SU-DHL-6 (cell line): Measurements from ENCODE around the gene HAGHL.

ENCODE experiments used
- H2AFZ ChIP-seq: fragments of 200-600 bp; sonication (generic); 2 replicates; pipeline ENCODE4 v1.6.1; 2014; ENCODE audit warnings: low read depth, mild to moderate bottlenecking, moderate library complexity, mixed read lengths, antibody characterized with exemption, low read length; ENCODE audit not compliant: severe bottlenecking
- H3F3A ChIP-seq: fragments of 200-600 bp; shearing (Covaris generic); 2 replicates; pipeline ENCODE4 v1.6.0; 2016; ENCODE audit warnings: antibody characterized with exemption, mild to moderate bottlenecking; ENCODE audit not compliant: insufficient read depth
- H3K27ac ChIP-seq: fragments of 200-600 bp; sonication (generic); 2 replicates; pipeline ENCODE4 v1.5.1; 2016; ENCODE audit warnings: low read depth, mild to moderate bottlenecking, low read length, moderate library complexity, mixed read lengths
- H3K27me3 ChIP-seq: fragments of 200-600 bp; sonication (generic), shearing (Covaris generic); 2 replicates; pipeline ENCODE4 v1.6.0; 2014; ENCODE audit warnings: mild to moderate bottlenecking, low read length
- H3K36me3 ChIP-seq: fragments of 200-600 bp; sonication (generic); 2 replicates; pipeline ENCODE4 v1.6.1; 2014; ENCODE audit warnings: mild to moderate bottlenecking, low read length, mixed read lengths
- H3K4me2 ChIP-seq: fragments of 300-600, 200-600 bp; shearing (Covaris generic), sonication (generic); 2 replicates; pipeline ENCODE4 v1.6.0; 2014; ENCODE audit warnings: low read length, low read depth, mild to moderate bottlenecking; ENCODE audit not compliant: poor library complexity, severe bottlenecking
- H3K4me3 ChIP-seq: fragments of 200-600 bp; sonication (generic); 2 replicates; pipeline ENCODE4 v1.5.1; 2014; ENCODE audit warnings: antibody characterized with exemption, low read length, mild to moderate bottlenecking, mixed read lengths; ENCODE audit not compliant: insufficient read depth, poor library complexity, severe bottlenecking
- H3K79me2 ChIP-seq: fragments of 200-600 bp; sonication (generic); 2 replicates; pipeline ENCODE4 v1.6.1; 2014; ENCODE audit warnings: mild to moderate bottlenecking, low read length, moderate library complexity; ENCODE audit not compliant: insufficient read depth
- H3K9ac ChIP-seq: fragments of 200-600 bp; sonication (generic); 2 replicates; pipeline ENCODE4 v1.7.0; 2014; ENCODE audit warnings: mild to moderate bottlenecking, low read length
- H3K9me2 ChIP-seq: fragments of 200-600 bp; sonication (generic); replicated peaks from 2 replicates; pipeline ENCODE4 v1.6.1; 2014; ENCODE audit warnings: low read length; ENCODE audit not compliant: insufficient read depth
- H3K9me3 ChIP-seq: fragments of 200-600 bp; sonication (generic); 2 replicates; pipeline ENCODE4 v1.6.1; 2014; ENCODE audit warnings: low read length, mixed read lengths; ENCODE audit not compliant: insufficient read depth
- H4K20me1 ChIP-seq: fragments of 200-600 bp; sonication (generic); 2 replicates; pipeline ENCODE4 v1.6.1; 2014; ENCODE audit warnings: low read depth, mild to moderate bottlenecking, antibody characterized with exemption, low read length, moderate library complexity, mixed read lengths
- EZH2phosphoT487 ChIP-seq: fragments of 200-600 bp; sonication (generic), shearing (Covaris generic); conservative IDR thresholded peaks from 2 replicates; pipeline ENCODE4 v1.6.1; 2018; ENCODE audit warnings: mild to moderate bottlenecking, antibody characterized with exemption, low read length, moderate library complexity, mixed read lengths
- TF ChIP-seq, protein P1 (sequence below): fragments of 200-600 bp; sonication (generic); IDR thresholded peaks from one replicate; pipeline ENCODE4 v1.5.1; 2017; ENCODE audit warnings: antibody characterized with exemption, mild to moderate bottlenecking, low read length, moderate library complexity; ENCODE audit not compliant: insufficient read depth, poor library complexity, severe bottlenecking

HAGHL gene

DNA sequence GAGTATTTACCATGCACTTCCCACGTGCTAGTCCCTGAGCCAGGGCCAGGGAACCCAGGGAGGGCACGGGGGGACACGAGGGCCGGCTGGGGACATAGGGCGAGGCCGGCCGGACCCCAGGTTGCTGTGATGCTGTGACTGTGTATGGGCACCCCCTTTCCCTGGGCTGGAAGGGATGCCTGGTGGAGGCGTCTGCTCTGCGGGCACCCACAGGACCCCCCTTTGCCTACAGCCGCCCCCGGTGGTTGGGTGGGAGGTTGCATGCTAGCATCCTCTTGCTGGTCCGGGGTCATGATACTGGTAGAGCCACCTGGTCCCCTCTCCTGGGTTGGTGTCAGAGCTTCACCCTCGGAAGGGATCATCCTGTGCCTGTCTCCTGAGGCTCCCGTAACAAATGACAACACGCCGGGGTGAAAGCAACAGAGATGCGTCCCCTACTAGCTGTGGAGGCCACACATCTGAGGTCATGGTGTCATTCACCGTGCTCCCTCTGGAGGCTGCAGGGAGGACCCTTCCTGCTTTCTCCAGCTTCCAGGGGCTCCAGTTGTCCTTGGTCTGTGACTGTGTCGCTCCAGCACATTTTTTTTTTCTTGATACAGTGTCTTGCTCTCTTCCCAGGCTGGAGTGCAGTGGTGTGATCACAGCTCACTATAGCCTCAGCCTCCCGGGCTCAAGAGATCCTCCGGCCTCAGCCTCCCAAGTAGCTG lies 17.0 kb downstream of the HAGHL start:
- H3K36me3 ChIP-seq, result no peaks in the 10 kb centered on the region
- 0 out of 2 replicates have a peak, but pooled peaks cover 4% of the 10 kb centered on the region for H3F3A ChIP-seq
- no peak overlapping the region for H3K4me2 ChIP-seq
- H3K9ac ChIP-seq, result no peak overlapping the region
- H3K9me2 ChIP-seq, result no peaks in the 10 kb centered on the region
- no peaks in the 10 kb centered on the region for H4K20me1 ChIP-seq
- TF ChIP-seq, protein P1, sequence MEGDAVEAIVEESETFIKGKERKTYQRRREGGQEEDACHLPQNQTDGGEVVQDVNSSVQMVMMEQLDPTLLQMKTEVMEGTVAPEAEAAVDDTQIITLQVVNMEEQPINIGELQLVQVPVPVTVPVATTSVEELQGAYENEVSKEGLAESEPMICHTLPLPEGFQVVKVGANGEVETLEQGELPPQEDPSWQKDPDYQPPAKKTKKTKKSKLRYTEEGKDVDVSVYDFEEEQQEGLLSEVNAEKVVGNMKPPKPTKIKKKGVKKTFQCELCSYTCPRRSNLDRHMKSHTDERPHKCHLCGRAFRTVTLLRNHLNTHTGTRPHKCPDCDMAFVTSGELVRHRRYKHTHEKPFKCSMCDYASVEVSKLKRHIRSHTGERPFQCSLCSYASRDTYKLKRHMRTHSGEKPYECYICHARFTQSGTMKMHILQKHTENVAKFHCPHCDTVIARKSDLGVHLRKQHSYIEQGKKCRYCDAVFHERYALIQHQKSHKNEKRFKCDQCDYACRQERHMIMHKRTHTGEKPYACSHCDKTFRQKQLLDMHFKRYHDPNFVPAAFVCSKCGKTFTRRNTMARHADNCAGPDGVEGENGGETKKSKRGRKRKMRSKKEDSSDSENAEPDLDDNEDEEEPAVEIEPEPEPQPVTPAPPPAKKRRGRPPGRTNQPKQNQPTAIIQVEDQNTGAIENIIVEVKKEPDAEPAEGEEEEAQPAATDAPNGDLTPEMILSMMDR, result no peak
- TF ChIP-seq EZH2phosphoT487, result no peak
- H2AFZ ChIP-seq, result no peak overlapping the region
- H3K9me3 ChIP-seq, result no peaks in the 10 kb centered on the region
- H3K79me2 ChIP-seq, result peaks cover 9% of the 10 kb centered on the region; the same call in 1 of the 2 replicates
- H3K27me3 ChIP-seq, result no peaks in the 10 kb centered on the region
- no peak overlapping the region for H3K4me3 ChIP-seq
- H3K27ac ChIP-seq, result no peak overlapping the region

DNA sequence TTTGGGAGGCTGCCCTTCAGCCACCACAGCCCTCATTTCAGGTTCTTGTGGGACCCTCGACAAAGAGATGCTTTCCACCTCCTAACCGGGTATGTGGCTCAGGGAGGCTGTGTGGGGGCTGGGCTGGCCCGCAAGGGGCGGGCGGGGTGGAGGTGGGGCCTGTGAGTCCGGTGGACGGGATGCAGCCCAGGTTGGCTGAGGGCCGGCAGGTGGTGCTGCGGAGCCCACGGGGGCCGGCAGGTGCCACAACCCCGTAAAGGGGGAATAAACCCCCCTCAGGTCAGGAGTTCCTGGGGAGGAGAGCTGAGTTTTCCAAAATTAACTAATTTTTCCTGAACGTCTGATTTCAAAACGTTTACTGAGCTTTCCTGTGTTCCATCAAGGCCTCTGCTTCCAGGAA lies 18.8 kb downstream of the HAGHL start:
- Histone ChIP-seq H3K27me3 (no peaks in the 10 kb centered on the region), H3K9me2 (no peaks in the 10 kb centered on the region), H3K27ac (no peak overlapping the region), H3K79me2 (no peaks in the 10 kb centered on the region), H4K20me1 (no peaks in the 10 kb centered on the region), H3F3A (no peaks in the 10 kb centered on the region), H3K9me3 (no peaks in the 10 kb centered on the region), H3K4me2 (no peak overlapping the region), H3K9ac (no peak overlapping the region), H3K4me3 (no peak overlapping the region), H3K36me3 (no peaks in the 10 kb centered on the region), H2AFZ (no peak overlapping the region)
- TF ChIP-seq, protein P1, result peak; percentile 19
- TF ChIP-seq EZH2phosphoT487, result no peak

DNA sequence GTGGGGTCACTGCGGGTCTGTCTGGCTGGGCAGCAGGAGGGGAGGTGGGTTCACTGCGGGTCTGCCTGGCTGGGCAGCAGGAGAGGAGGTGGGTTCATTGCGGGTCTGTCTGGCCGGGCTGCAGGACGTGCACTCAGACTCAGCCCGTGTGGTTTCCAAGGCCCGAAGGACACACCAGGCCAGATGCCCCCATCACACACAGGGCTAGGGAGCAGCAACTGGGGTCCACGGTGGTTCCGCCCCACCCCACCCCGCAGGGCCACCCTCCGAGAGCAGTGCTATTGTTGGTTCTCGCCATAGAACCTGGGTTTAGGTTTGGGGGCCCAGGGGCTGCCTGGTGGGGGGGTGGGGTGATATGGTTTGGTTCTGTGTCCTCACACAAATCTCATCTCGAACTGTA lies 19.7 kb downstream of the HAGHL start:
- H3K4me3 ChIP-seq, result no peak overlapping the region
- no peaks in the 10 kb centered on the region for H3F3A ChIP-seq
- no peak overlapping the region for H3K9ac ChIP-seq
- TF ChIP-seq, protein P1, result no peak
- no peak for TF ChIP-seq EZH2phosphoT487
- no peaks in the 10 kb centered on the region for H3K27me3 ChIP-seq
- H3K79me2 ChIP-seq, result no peaks in the 10 kb centered on the region
- H4K20me1 ChIP-seq, result no peaks in the 10 kb centered on the region
- H3K9me2 ChIP-seq, result no peaks in the 10 kb centered on the region
- H3K27ac ChIP-seq, result no peak overlapping the region
- H2AFZ ChIP-seq, result no peak overlapping the region
- H3K4me2 ChIP-seq, result no peak overlapping the region
- H3K36me3 ChIP-seq, result no peaks in the 10 kb centered on the region
- no peaks in the 10 kb centered on the region for H3K9me3 ChIP-seq
